NCI-H345 treated with DMSO at 0.1 percent for 48 hours (cell line): ENCODE data around the gene TRIM72.
"Not testable (repeated sequence)": the region's sequence is repeated elsewhere in the genome, so short reads cannot be mapped to it uniquely, and the experiment has no call there.

ENCODE experiments used
- DNase-seq: peaks from one replicate; lab custom pipeline; 2025; ENCODE audit not compliant: unreplicated experiment; lab: John Stamatoyannopoulos, UW

TRIM72 gene

GRCh38 chr16:31190818-31191444 lies 23.0 kb upstream of the TRIM72 start:
- no peak for DNase-seq

GRCh38 chr16:31191697-31192428 lies 22.1 kb upstream of the TRIM72 start:
- DNase-seq, result no peak

- no peak for DNase-seq
Observed at GRCh38 chr16:31192856-31193642, 20.9 kb upstream of the TRIM72 start.

- DNase-seq, result no peak
Observed at GRCh38 chr16:31193874-31194273, 20.0 kb upstream of the TRIM72 start.

- DNase-seq, result no peak
Observed at GRCh38 chr16:31194898-31195297, 19.0 kb upstream of the TRIM72 start.

GRCh38 chr16:31195861-31196260 lies 18.1 kb upstream of the TRIM72 start:
- DNase-seq, result not testable (repeated sequence)

GRCh38 chr16:31196324-31197088 lies 17.4 kb upstream of the TRIM72 start:
- DNase-seq, result no peak

GRCh38 chr16:31198207-31198882 lies 15.6 kb upstream of the TRIM72 start:
- no peak for DNase-seq

GRCh38 chr16:31199430-31200041 lies 14.4 kb upstream of the TRIM72 start:
- DNase-seq, result no peak

- DNase-seq, result not testable (repeated sequence)
Observed at GRCh38 chr16:31200111-31200510, 13.8 kb upstream of the TRIM72 start.

GRCh38 chr16:31200821-31201568 lies 12.9 kb upstream of the TRIM72 start:
- DNase-seq, result no peak

- no peak for DNase-seq
Observed at GRCh38 chr16:31201582-31202413, 12.1 kb upstream of the TRIM72 start.

- no peak for DNase-seq
Observed at GRCh38 chr16:31202414-31203375, 11.2 kb upstream of the TRIM72 start, which contains the start of gene PYCARD. TSS of gene PYCARD (minus strand) at chr16:31202760. CDS start at chr16:31202690, 70 bp downstream.

- DNase-seq, result no peak
Observed at GRCh38 chr16:31204871-31205666, 8.8 kb upstream of the TRIM72 start.

- DNase-seq, result no peak
Observed at GRCh38 chr16:31206776-31207175, 7.1 kb upstream of the TRIM72 start.

- no peak for DNase-seq
Observed at GRCh38 chr16:31213342-31213741, 577 bp upstream of the TRIM72 start.
